DOHH2 (cell line): ENCODE data around the gene POT1.

Experiments used
- H3F3A ChIP-seq: fragments of 200-600 bp; sonication (generic), shearing (Covaris generic); 2 replicates; pipeline ENCODE4 v1.6.0; 2016; ENCODE audit warnings: antibody characterized with exemption, mild to moderate bottlenecking; ENCODE audit not compliant: control insufficient read depth, insufficient read depth
- H3K27ac ChIP-seq: fragments of 200-600 bp; sonication (generic); 2 replicates; pipeline ENCODE4 v1.5.1; 2014; ENCODE audit warnings: low read depth, mild to moderate bottlenecking, low read length, moderate library complexity
- H3K27me3 ChIP-seq: fragments of 200-600 bp; sonication (generic); 2 replicates; pipeline ENCODE4 v1.6.1; 2014; ENCODE audit warnings: mild to moderate bottlenecking, low read length, mixed read lengths; ENCODE audit not compliant: control insufficient read depth
- H3K36me3 ChIP-seq: fragments of 200-600 bp; sonication (generic); 2 replicates; pipeline ENCODE4 v1.6.1; 2014; ENCODE audit warnings: mild to moderate bottlenecking, low read length, moderate library complexity, mixed read lengths; ENCODE audit not compliant: control insufficient read depth
- H3K4me1 ChIP-seq: fragments of 200-600 bp; sonication (generic); 2 replicates; pipeline ENCODE4 v1.6.1; 2014; ENCODE audit warnings: mild to moderate bottlenecking, low read length, mixed read lengths; ENCODE audit not compliant: control insufficient read depth
- H3K4me2 ChIP-seq: fragments of 200-600 bp; sonication (generic); 2 replicates; pipeline ENCODE4 v1.6.0; 2014; ENCODE audit warnings: mild to moderate bottlenecking, low read length, moderate library complexity
- H3K4me3 ChIP-seq: fragments of 200-600 bp; sonication (generic); 2 replicates; pipeline ENCODE4 v1.5.1; 2014; ENCODE audit warnings: mild to moderate bottlenecking, low read length, mixed read lengths
- H3K79me2 ChIP-seq: fragments of 200-600 bp; sonication (generic); 2 replicates; pipeline ENCODE4 v1.6.1; 2014; ENCODE audit warnings: mild to moderate bottlenecking, low read length, mixed read lengths; ENCODE audit not compliant: control insufficient read depth
- H3K9me2 ChIP-seq: fragments of 200-600 bp; sonication (generic); replicated peaks from 2 replicates; pipeline ENCODE4 v1.6.1; 2014; ENCODE audit warnings: mild to moderate bottlenecking, low read length, mixed read lengths; ENCODE audit not compliant: control insufficient read depth
- H3K9me3 ChIP-seq: fragments of 200-600 bp; sonication (generic); 2 replicates; pipeline ENCODE4 v1.6.1; 2014; ENCODE audit warnings: antibody characterized with exemption, low read length, mixed read lengths; ENCODE audit not compliant: control insufficient read depth, insufficient read depth
- H4K20me1 ChIP-seq: fragments of 200-600 bp; sonication (generic); 2 replicates; pipeline ENCODE4 v1.6.0; 2014; ENCODE audit warnings: low read depth, mild to moderate bottlenecking, antibody characterized with exemption, low read length, moderate library complexity; ENCODE audit not compliant: control insufficient read depth, insufficient read depth
- EZH2phosphoT487 ChIP-seq: fragments of 200-600 bp; sonication (generic); IDR thresholded peaks from 2 replicates; pipeline ENCODE4 v1.6.1; 2017; ENCODE audit warnings: borderline replicate concordance, mild to moderate bottlenecking, antibody characterized with exemption, low read length, moderate library complexity, mixed read lengths
- TF ChIP-seq, protein P1 (sequence below): fragments of 200-600 bp; sonication (generic); IDR thresholded peaks from one replicate; pipeline ENCODE4 v1.5.1; 2014; ENCODE audit warnings: antibody characterized with exemption, mild to moderate bottlenecking, low read depth, low read length; ENCODE audit not compliant: poor library complexity, severe bottlenecking

Gene POT1

DNA sequence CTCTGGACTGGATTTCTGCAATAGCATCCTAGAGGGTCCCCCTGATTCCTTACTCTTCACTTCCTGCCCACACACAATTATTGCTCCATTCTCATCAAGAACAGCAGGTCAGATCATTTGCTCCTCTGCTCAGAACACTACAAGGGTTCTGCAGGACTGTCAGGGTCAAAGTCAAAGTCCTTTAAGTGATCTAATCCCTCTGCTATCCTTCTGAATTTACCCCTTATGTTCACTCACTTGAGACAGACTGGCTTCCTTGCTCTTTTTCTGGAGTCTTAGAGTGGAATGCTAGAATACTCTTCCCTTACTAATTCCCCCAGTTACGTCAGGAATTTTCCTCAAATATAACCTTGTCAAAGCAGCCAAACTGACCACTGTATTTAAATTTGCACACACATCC, 7.5 kb upstream of the POT1 start:
- no peaks in the 10 kb centered on the region for H3K9me3 ChIP-seq
- no peak overlapping the region for H3K4me2 ChIP-seq
- H3K4me3 ChIP-seq, result no peak overlapping the region
- no peaks in the 10 kb centered on the region for H3K79me2 ChIP-seq
- H3K9me2 ChIP-seq, result no peaks in the 10 kb centered on the region
- H3K36me3 ChIP-seq, result no peaks in the 10 kb centered on the region
- no peak overlapping the region for H3K27ac ChIP-seq
- TF ChIP-seq, protein P1, sequence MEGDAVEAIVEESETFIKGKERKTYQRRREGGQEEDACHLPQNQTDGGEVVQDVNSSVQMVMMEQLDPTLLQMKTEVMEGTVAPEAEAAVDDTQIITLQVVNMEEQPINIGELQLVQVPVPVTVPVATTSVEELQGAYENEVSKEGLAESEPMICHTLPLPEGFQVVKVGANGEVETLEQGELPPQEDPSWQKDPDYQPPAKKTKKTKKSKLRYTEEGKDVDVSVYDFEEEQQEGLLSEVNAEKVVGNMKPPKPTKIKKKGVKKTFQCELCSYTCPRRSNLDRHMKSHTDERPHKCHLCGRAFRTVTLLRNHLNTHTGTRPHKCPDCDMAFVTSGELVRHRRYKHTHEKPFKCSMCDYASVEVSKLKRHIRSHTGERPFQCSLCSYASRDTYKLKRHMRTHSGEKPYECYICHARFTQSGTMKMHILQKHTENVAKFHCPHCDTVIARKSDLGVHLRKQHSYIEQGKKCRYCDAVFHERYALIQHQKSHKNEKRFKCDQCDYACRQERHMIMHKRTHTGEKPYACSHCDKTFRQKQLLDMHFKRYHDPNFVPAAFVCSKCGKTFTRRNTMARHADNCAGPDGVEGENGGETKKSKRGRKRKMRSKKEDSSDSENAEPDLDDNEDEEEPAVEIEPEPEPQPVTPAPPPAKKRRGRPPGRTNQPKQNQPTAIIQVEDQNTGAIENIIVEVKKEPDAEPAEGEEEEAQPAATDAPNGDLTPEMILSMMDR, result no peak
- TF ChIP-seq EZH2phosphoT487, result no peak
- H3K4me1 ChIP-seq, result no peaks in the 10 kb centered on the region
- H4K20me1 ChIP-seq, result no peaks in the 10 kb centered on the region
- H3K27me3 ChIP-seq, result peaks cover 5% of the 10 kb centered on the region; the same call in 1 of the 2 replicates
- no peaks in the 10 kb centered on the region for H3F3A ChIP-seq

DNA sequence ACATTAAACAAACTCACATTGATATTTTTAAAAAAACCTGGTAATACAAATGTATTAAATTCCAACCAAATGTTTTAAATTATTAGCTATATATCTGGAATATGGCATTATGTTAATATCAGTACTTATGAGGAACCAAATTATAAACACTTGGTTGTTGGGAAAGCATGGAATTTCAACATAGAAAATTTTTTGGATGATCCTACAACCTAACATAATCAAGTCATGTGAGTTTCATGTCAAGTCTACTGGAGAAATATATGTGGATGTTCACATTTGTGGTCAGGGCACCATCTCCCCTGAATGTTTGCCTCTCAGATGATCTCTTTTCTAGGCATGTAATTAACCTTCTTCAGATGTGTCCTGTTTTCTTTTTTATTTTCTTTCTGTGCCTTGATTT, 5.2 kb upstream of the POT1 start:
- Histone ChIP-seq H3K4me2 (no peak overlapping the region), H3K27ac (no peak overlapping the region), H3K79me2 (no peaks in the 10 kb centered on the region), H3K36me3 (no peaks in the 10 kb centered on the region), H3K9me2 (no peaks in the 10 kb centered on the region), H3F3A (no peaks in the 10 kb centered on the region; the same call in 1 of the 2 replicates), H3K4me1 (peaks cover 3% of the 10 kb centered on the region), H3K4me3 (no peak overlapping the region), H3K9me3 (no peaks in the 10 kb centered on the region), H3K27me3 (peaks cover 5% of the 10 kb centered on the region; the same call in 1 of the 2 replicates), H4K20me1 (no peaks in the 10 kb centered on the region)
- TF ChIP-seq, protein P1, result no peak
- no peak for TF ChIP-seq EZH2phosphoT487

DNA sequence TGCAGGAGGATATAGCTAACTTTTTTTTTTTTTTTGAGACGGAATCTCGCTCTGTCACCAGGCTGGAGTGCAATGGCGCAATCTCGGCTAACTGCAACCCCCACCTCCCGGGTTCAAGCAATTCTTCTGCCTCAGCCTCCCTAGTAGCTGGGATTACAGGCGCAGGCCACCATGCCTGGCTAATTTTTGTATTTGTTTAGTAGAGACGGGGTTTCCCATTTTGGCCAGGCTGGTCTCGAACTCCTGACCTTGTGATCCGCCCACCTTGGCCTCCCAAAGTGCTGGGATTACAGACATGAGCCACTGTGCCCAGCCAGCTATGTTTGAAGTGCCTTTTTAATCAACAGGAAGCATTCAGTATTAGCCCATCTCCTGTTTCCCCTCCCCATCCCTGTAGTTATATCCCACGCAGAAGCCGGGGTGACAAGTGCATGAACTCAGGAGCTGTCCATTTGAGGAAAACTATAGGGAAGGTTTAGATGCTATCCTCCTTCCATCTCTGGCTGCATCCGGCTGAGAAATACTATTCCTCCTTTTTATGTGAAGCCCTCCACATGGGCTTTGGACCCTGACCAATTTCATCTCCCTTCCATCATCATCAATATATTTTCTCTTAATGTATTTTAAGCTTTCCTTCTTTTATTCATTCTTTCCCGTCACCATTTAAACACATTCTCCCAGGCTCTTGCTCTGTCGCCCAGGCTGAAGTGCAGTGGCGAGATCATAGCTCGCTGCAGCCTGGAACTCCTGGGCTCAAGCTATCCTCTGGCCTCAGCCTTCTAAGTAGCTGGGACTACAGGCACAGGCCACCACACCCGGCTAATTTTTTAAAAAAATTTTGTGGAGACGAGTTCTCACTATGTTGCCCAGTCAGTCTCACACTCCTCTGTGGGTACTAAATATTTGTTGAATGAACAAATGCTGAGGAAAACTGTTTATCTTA, 1.3 kb upstream of the POT1 start:
- Histone ChIP-seq H3K79me2 (peaks cover 35% of the 10 kb centered on the region), H3K9me3 (no peaks in the 10 kb centered on the region), H3K4me1 (peaks cover 22% of the 10 kb centered on the region), H3K27me3 (no peaks in the 10 kb centered on the region), H3K36me3 (peaks cover 25% of the 10 kb centered on the region), H3K4me3 (no peak overlapping the region), H3K4me2 (no peak overlapping the region), H3F3A (no peaks in the 10 kb centered on the region; the same call in none of the 2 replicates), H4K20me1 (no peaks in the 10 kb centered on the region), H3K27ac (no peak overlapping the region), H3K9me2 (no peaks in the 10 kb centered on the region)
- TF ChIP-seq, protein P1, result no peak
- no peak for TF ChIP-seq EZH2phosphoT487
